SIG-M5 treated with dmso at 0.1 percent for 504 hours (cell line): ENCODE measurements around the gene CELSR3.

ENCODE experiments used
- DNase-seq: peaks from one replicate; lab custom pipeline; 2025; ENCODE audit not compliant: unreplicated experiment; lab: John Stamatoyannopoulos, UW

CELSR3 gene

GRCh38 chr3:48662753-48663488 lies at the start of gene CELSR3:
Gene CELSR3 (minus strand): TSS chr3:48662886. CDS start chr3:48662634, 252 bp downstream.
- peak; percentile 80 for DNase-seq

- DNase-seq = no peak
Measured at GRCh38 chr3:48711727-48712126, 49.0 kb upstream of the CELSR3 start.

- DNase-seq = no peak
Measured at GRCh38 chr3:48709051-48709461, 46.4 kb upstream of the CELSR3 start.

DNA sequence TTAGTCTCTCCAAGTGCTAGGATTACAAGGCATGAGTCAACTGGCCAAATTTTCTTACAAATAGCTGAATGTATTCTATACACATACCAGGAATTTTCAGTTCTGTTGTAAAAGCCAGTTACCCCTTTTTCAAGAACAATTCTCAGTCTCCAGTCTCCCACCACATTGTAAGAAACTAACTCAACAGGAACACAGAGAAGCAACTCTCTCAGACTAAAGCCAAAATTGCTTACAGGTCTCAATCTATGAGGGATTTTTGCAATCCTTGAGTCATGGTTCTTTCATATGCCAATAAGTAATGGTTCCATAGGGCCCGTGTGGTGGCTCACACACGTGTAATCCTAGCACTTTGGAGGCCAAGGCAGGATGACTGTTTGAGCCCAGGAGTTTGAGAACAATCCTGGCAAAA lies 45.8 kb upstream of the CELSR3 start:
- DNase-seq = no peak

GRCh38 chr3:48707157-48707556 lies 44.5 kb upstream of the CELSR3 start:
- no peak for DNase-seq

DNA sequence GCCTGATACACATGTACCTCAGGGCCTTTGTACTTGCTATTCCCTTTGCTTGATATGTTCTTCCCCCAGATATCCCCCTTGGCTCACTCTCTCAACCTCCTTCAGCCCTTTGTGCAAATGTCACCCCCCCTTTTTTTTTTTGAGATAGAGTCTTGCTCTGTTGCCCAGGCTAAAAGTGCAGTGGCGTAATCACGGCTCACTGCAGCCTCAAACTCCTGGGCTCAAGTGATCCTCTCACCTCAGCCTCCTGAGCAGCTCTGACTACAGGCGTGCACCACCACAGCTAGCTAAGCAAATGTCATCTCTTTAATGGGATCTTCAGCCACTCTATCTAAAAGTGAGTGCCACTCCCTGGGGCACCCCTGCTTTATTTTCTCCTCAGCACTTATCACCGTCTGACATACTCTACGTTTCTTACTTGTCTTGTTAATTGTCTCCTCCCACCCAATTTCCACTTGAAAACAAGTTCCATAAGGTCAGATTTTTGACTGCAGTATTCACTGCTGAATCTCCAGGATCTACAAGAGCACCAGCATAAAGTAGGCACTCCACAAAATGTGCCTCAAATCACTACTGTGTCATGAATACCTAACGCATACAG lies 39.7 kb upstream of the CELSR3 start:
- no peak for DNase-seq

GRCh38 chr3:48700731-48701405 lies 38.2 kb upstream of the CELSR3 start:
- no peak for DNase-seq

GRCh38 chr3:48698891-48699290 lies 36.2 kb upstream of the CELSR3 start:
- no peak for DNase-seq

DNA sequence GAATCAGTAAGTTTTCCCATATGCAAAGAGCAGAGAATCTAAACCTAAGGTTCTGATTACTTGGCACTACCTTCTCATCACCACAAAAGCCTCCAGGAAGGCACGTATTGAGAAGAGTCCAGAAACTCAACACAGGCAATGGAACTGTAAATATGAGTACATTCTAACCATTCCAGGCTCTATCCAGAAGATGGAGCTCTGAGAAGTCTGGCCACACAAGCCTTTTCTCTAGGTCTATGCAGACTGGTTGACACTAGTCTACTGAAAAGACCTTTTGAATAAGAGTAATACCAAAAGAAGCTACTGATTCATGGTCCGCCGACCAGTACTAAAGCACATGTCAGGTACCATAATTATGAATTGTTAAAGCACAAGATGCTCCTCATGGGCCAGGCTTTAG lies 35.3 kb upstream of the CELSR3 start:
- peak; percentile 27 for DNase-seq

- no peak for DNase-seq
Measured at GRCh38 chr3:48696601-48697000, 33.9 kb upstream of the CELSR3 start.

GRCh38 chr3:48696156-48696555 lies 33.5 kb upstream of the CELSR3 start:
- no peak for DNase-seq

DNA sequence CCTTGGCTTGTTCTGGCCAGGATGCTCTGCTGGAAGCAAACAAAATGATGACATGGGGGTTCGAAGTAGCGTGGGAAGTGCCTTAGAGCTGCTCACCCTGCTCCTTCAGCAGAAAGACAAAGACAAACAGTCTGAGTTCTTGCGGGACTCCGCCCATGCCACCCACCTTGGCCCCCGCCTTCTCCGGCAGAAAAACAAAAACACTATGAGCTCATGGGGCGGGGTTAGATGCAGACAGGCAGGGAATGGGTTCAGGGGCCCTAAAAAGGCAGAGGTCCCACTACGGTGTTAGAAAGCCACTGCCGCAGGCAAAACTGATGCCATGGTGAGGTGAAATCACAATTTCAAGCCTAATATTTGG lies 32.7 kb upstream of the CELSR3 start:
- no peak for DNase-seq

GRCh38 chr3:48694610-48695392 lies 32.1 kb upstream of the CELSR3 start:
- no peak for DNase-seq

DNA sequence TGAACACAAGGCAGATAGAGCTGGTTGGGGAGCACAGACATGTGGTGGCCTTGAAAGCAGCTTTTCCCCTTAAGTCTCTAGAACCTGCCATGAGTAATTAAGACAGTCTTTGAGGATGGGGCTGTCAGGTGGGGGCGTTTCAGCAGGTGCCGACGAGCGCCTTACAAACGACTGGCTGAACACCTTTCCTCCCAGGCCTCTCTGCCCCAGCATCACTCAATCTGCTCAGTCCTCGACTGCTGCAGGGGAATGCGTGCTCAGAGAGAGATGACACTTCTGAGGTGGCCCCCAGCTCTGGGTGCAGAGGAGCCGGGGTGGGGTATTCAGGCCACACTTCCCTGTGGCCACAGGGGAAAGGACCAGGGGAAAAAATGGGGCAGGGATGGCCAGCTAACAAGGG lies 31.1 kb upstream of the CELSR3 start:
- DNase-seq = no peak

DNA sequence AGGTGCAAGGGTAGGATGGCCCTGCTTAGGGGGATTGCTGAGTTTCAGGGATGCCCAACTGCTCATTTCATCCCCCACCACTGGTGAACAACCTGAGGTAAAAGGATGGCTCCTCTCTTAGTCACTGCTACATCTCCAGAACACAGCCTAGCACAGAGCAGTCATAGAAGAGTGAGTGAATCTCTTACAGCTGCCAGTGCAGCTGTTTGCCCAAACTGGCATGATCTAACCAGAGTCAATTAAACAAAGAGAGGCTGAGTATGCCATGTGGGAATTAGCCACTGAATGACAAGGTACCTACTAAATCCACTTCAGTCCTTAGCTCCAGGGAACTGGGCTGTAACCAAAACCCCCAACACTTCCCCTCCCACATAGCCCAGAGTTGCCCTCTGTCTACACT lies 29.9 kb upstream of the CELSR3 start:
- DNase-seq = no peak

- no peak for DNase-seq
Measured at GRCh38 chr3:48690846-48691458, 28.3 kb upstream of the CELSR3 start.

DNA sequence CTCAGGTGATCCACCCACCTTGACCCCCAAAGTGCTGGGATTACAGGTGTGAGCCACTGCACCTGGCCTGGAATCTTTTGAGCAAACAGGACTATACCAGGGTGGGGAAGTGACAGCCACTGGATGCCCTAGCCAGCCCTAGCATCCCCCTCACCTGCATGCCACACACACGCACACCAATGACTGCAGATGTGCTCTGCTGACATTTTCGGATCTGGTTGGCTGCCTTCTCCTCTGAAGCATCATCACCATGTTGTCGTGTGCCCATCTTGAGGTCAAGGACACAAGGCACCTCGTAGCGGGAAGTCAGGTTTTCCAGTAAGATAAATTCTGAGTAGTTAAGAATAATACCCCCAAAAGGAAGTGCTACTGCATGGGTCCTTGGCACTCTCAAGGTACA lies 26.7 kb upstream of the CELSR3 start:
- DNase-seq = no peak

- DNase-seq = no peak
Measured at GRCh38 chr3:48688737-48689075, 26.0 kb upstream of the CELSR3 start.

GRCh38 chr3:48688032-48688736 lies 25.5 kb upstream of the CELSR3 start:
- DNase-seq = no peak

GRCh38 chr3:48687220-48687678 lies 24.6 kb upstream of the CELSR3 start:
- no peak for DNase-seq
